Effector memory CD4-positive, alpha-beta T cell (primary cell): ENCODE results near the gene CCDC106.

ENCODE experiments used
- DNase-seq, 3 donors: peaks; one replicate each; pipeline ENCODE4 v3.0.0-alpha.2; 2020
- H3K27ac ChIP-seq: 2 replicates; pipeline ENCODE4 v1.7.0; 2013; ENCODE audit warnings: mild to moderate bottlenecking, low read length, moderate library complexity; ENCODE audit not compliant: insufficient read depth, poor library complexity, severe bottlenecking
- H3K27me3 ChIP-seq: replicated peaks from 2 replicates; pipeline ENCODE4 v1.7.0; 2013; ENCODE audit warnings: mild to moderate bottlenecking, low read length; ENCODE audit not compliant: insufficient read depth, control insufficient read depth, poor library complexity, severe bottlenecking
- H3K36me3 ChIP-seq: 2 replicates; pipeline ENCODE4 v1.7.0; 2013; ENCODE audit warnings: mild to moderate bottlenecking, low read length, moderate library complexity; ENCODE audit not compliant: control insufficient read depth, insufficient read depth
- H3K4me1 ChIP-seq: 2 replicates; pipeline ENCODE4 v1.7.0; 2013; ENCODE audit warnings: low read length, mild to moderate bottlenecking; ENCODE audit not compliant: control insufficient read depth, insufficient read depth, poor library complexity, severe bottlenecking
- H3K4me3 ChIP-seq: 2 replicates; pipeline ENCODE4 v1.7.0; 2013; ENCODE audit warnings: low read length, low read depth, mild to moderate bottlenecking; ENCODE audit not compliant: insufficient read depth, poor library complexity, severe bottlenecking
- H3K9me3 ChIP-seq: 2 replicates; pipeline ENCODE4 v1.7.0; 2013; ENCODE audit warnings: mild to moderate bottlenecking, low read length, moderate library complexity; ENCODE audit not compliant: control insufficient read depth

The CCDC106 gene

DNA sequence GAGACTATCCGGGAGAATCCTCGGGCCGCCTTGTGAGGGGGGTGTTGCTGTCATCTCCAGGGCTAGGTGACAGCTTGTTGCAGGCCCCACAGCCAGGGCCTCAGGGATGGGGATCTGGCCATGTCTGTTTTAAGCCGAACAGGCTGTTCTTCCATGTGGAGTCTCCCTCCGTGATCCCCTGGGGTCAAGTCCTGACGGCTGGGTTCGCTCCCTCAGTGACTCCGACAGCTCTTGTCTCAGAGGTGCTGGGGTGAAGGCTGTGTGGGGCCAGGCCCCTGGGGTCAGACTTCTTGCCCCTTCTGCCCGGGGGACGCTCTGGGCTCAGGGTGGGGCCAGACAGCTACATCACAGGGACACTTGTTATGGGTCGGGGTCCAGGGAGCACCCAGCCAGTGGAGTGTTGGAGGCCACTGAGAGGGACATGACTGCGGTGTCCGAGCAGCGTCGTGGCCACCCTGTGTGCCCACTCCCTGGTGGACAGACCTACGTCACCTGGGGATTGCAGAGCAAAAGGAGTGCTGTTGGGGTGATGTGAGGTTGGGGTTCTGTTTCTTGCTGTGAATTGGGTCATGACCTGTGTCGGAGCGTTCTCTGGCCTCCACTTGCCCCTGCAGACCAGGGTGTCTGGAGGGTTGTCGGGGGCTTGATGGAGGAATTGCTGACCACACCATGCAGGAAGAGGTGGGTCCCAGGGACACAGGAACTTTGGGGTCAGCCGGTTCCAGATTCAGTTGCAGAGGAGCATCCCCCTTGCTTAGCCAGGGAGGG, 48.5 kb downstream of the CCDC106 start:
- H3K27me3 ChIP-seq = no peaks in the 10 kb centered on the region
- H3K4me3 ChIP-seq = no peak overlapping the region
- no peak overlapping the region for H3K27ac ChIP-seq
- no peaks in the 10 kb centered on the region for H3K4me1 ChIP-seq
- no peak for DNase-seq
- peaks cover 58% of the 10 kb centered on the region for H3K36me3 ChIP-seq
- no peaks in the 10 kb centered on the region for H3K9me3 ChIP-seq

DNA sequence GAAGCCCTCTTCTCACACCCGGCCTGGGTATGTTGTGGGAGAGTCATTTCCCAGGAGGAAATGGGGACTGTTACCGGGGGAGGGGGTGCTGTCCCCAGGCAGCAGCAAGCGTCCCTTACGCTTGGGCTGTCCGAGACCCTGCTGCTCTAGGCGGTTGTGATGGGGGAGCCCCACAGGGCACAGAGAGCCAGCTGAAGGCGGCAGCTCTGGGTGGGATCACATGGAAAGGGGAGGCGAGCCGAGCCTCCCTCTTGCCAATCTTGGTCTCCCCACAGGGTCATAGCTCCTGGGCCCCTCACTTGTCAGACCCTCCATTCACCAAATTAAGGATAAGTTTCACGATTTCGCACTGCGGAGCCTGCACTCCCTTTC, 49.0 kb downstream of the CCDC106 start:
- no peak for DNase-seq
- no peaks in the 10 kb centered on the region for H3K9me3 ChIP-seq
- no peaks in the 10 kb centered on the region for H3K27me3 ChIP-seq
- peaks cover 52% of the 10 kb centered on the region for H3K36me3 ChIP-seq
- H3K4me3 ChIP-seq = no peak overlapping the region
- no peak overlapping the region for H3K27ac ChIP-seq
- H3K4me1 ChIP-seq = no peaks in the 10 kb centered on the region

DNA sequence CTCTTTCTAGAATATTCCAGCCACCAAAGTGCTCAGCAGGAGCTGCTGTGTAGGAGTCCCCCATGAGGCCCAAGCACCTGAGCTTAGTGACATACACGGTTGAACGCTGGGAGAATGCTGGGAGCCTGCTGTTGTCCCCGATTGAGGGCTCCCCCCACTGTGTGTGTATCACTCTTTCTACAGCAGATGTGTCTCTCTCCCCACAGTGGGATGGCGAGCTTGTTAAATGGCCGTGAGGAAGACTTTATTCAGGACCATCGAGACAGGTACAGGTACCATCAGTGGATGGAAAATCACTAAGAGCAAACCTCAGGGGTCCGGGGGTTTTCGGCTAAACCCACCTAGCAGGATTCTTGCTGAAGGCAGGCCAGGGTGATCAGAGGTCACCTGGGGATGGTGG, 49.7 kb downstream of the CCDC106 start:
- H3K36me3 ChIP-seq = peaks cover 46% of the 10 kb centered on the region
- H3K4me1 ChIP-seq = no peaks in the 10 kb centered on the region
- H3K4me3 ChIP-seq = no peak overlapping the region
- no peak for DNase-seq
- no peaks in the 10 kb centered on the region for H3K27me3 ChIP-seq
- H3K27ac ChIP-seq = no peak overlapping the region
- H3K9me3 ChIP-seq = no peaks in the 10 kb centered on the region

DNA sequence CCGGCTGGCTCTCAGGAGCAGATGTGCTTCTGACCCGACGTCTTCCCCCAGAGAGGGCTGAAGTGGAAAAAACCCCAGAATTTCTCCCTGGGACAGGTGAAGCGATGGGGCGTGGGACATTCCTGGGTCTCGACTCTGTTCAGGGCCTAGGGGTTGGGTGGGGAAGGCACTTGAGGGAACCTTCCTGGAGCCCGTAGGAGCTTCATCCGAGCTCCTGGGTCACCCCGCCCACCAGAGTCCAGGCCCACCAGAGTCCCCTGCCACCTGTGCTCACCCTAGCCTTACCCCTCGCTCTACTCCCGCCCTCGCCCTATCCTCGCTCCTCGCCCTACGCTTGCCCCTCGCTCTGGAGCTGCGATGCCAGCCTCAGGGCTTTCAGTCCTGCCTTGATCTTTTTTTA, 50.2 kb downstream of the CCDC106 start:
- Histone ChIP-seq H3K27me3 (no peaks in the 10 kb centered on the region), H3K36me3 (peaks cover 41% of the 10 kb centered on the region), H3K4me3 (no peak overlapping the region), H3K9me3 (no peaks in the 10 kb centered on the region), H3K4me1 (no peaks in the 10 kb centered on the region), H3K27ac (no peak overlapping the region)
- DNase-seq = no peak

DNA sequence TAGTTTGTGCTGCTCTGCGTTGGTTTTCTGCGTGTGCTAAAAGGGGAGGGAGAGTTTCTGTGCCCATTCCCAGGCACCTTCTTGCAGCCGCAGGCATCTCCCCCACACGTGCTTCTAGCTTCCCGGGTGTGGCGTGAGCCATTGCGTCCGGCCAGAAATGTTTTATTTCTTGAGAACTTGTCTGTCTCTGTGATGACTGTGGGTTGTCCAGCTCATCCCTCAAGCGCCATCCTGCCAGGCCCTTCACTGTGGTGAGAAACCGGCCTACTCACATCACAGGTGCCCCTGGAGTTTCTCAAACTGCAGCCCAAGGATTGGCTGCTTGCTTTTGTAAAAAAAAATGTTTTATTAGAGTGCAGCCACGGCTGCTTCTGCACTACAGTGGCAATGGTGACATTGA, 51.2 kb downstream of the CCDC106 start:
- Histone ChIP-seq H3K27ac (no peak overlapping the region), H3K4me3 (no peak overlapping the region), H3K27me3 (no peaks in the 10 kb centered on the region), H3K4me1 (no peaks in the 10 kb centered on the region), H3K36me3 (peaks cover 31% of the 10 kb centered on the region), H3K9me3 (no peaks in the 10 kb centered on the region)
- DNase-seq = no peak

DNA sequence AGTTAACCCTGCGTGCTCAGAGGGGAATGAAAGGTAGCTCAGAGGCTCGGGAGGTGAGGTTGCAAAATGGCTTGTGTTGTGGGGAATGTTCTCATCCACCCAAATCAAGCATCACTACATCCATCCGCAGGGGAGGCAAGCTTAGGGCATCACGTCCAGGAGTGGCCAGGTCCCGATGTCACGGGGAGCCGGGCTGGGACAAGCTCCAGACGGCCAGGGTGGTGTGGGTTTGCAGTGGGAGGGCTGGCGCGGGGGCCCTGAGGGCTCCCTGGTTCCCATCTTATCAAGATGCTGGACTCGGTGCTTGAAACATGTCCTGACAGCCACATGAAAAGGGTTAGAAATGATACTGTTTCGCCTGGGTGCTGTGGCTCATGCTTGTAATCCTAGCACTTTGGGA, 52.8 kb downstream of the CCDC106 start:
- Histone ChIP-seq H3K27ac (no peak overlapping the region), H3K36me3 (peaks cover 17% of the 10 kb centered on the region), H3K9me3 (no peaks in the 10 kb centered on the region), H3K4me3 (no peak overlapping the region), H3K4me1 (no peaks in the 10 kb centered on the region), H3K27me3 (no peaks in the 10 kb centered on the region)
- DNase-seq = no peak

DNA sequence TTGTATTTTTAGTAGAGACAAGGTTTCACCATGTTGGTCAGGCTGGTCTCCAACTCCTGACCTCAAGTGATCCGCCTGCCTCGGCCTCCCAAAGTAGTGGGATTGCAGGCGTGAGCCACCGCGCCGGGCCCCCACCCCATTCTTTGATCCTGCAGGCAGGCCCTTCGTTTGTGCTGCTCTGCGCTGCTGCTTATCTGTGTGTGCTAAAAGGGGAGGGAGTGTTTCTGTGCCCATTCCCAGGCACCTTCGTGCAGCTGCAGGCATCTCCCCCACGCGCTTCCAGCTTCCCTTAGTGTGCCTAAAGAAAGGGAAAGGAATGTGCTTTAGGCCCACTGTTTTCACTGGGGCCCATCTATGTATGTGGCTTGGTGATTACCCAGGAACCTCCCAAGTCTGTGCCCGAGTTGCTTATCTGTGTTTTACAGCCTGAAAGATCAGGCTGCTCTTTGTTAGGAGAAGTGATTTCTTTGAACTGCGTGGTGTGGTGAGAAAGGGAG, 54.2 kb downstream of the CCDC106 start:
- no peaks in the 10 kb centered on the region for H3K27me3 ChIP-seq
- H3K27ac ChIP-seq = no peak overlapping the region
- H3K9me3 ChIP-seq = no peaks in the 10 kb centered on the region
- no peak for DNase-seq
- H3K4me3 ChIP-seq = no peak overlapping the region
- no peaks in the 10 kb centered on the region for H3K4me1 ChIP-seq
- peaks cover 6% of the 10 kb centered on the region for H3K36me3 ChIP-seq
